Neural cell (in vitro differentiated cells): Measurements from ENCODE around the gene PWWP2B. TPM values are rescaled to one million over a fixed set of nuclear protein-coding genes. Genes with fewer than 3 reads are reported as not detected.

ENCODE experiments used
- H2AFZ ChIP-seq: fragments of 200-600, 300-800 bp; sonication (generic), shearing (Covaris generic); 2 replicates; pipeline ENCODE4 v1.6.0; 2014; ENCODE audit warnings: low read depth, mild to moderate bottlenecking, antibody characterized with exemption, low read length, moderate library complexity
- H3F3A ChIP-seq: fragments of 200-600 bp; shearing (Covaris generic); 2 replicates; pipeline ENCODE4 v1.6.1; 2016; ENCODE audit warnings: mild to moderate bottlenecking, moderate library complexity, mixed read lengths, antibody characterized with exemption, low read length; ENCODE audit not compliant: insufficient read depth, poor library complexity, severe bottlenecking
- H3K27ac ChIP-seq: fragments of 200-600, 300-800 bp; sonication (generic), shearing (Covaris generic); 2 replicates; pipeline ENCODE4 v1.5.1; 2014; ENCODE audit warnings: mild to moderate bottlenecking, low read length, moderate library complexity
- H3K27me3 ChIP-seq: fragments of 300-800, 200-600 bp; sonication (generic), shearing (Covaris generic); 2 replicates; pipeline ENCODE4 v1.6.0; 2014; ENCODE audit warnings: mild to moderate bottlenecking, low read depth, low read length, moderate library complexity; ENCODE audit not compliant: insufficient read depth
- H3K36me3 ChIP-seq: fragments of 300-800, 200-600 bp; sonication (generic), shearing (Covaris generic); 2 replicates; pipeline ENCODE4 v1.5.1; 2014; ENCODE audit warnings: mild to moderate bottlenecking, antibody characterized with exemption, low read length, moderate library complexity; ENCODE audit not compliant: insufficient read depth
- H3K4me2 ChIP-seq: fragments of 300-800, 200-600 bp; sonication (generic), shearing (Covaris generic); 2 replicates; pipeline ENCODE4 v1.6.0; 2014; ENCODE audit warnings: mild to moderate bottlenecking, low read length
- H3K4me3 ChIP-seq: fragments of 300-800, 200-600 bp; sonication (generic), shearing (Covaris generic); 2 replicates; pipeline ENCODE4 v1.5.1; 2014; ENCODE audit warnings: mild to moderate bottlenecking, low read length, moderate library complexity
- H3K79me2 ChIP-seq: fragments of 200-600 bp; shearing (Covaris generic); replicated peaks from 2 replicates; pipeline ENCODE4 v1.6.0; 2014; ENCODE audit warnings: mild to moderate bottlenecking, low read length, moderate library complexity; ENCODE audit not compliant: insufficient read depth
- H3K9ac ChIP-seq: fragments of 300-800, 200-600 bp; sonication (generic), shearing (Covaris generic); 2 replicates; pipeline ENCODE4 v1.6.1; 2016; ENCODE audit warnings: mild to moderate bottlenecking, low read length, mixed read lengths
- H3K9me2 ChIP-seq: fragments of 200-600 bp; shearing (Covaris generic); 2 replicates; pipeline ENCODE4 v1.6.1; 2016; ENCODE audit warnings: mild to moderate bottlenecking, low read length, mixed read lengths; ENCODE audit not compliant: insufficient read depth
- H3K9me3 ChIP-seq: fragments of 200-600, 300-800 bp; sonication (generic), shearing (Covaris generic); 2 replicates; pipeline ENCODE4 v1.6.1; 2016; ENCODE audit warnings: mild to moderate bottlenecking, mixed run types, low read length, moderate library complexity, mixed read lengths
- H4K20me1 ChIP-seq: fragments of 200-600 bp; shearing (Covaris generic); 2 replicates; pipeline ENCODE4 v1.6.1; 2016; ENCODE audit warnings: mild to moderate bottlenecking, mixed run types; ENCODE audit not compliant: insufficient read depth
- CTCF ChIP-seq: fragments of 450-650 bp; IDR thresholded peaks from 2 replicates; pipeline ENCODE4 v1.5.1; 2014; ENCODE audit warnings: antibody characterized with exemption, mild to moderate bottlenecking, moderate library complexity; ENCODE audit not compliant: poor library complexity, severe bottlenecking
- EP300 ChIP-seq: fragments of 450-650 bp; conservative IDR thresholded peaks from 2 replicates; pipeline ENCODE4 v1.6.1; 2014; ENCODE audit warnings: antibody characterized with exemption, mild to moderate bottlenecking, moderate library complexity; ENCODE audit not compliant: poor library complexity, severe bottlenecking
- EZH2 ChIP-seq: fragments of 200-600, 300-800 bp; shearing (Covaris generic), sonication (generic); IDR thresholded peaks from 2 replicates; pipeline ENCODE4 v1.6.1; 2014; ENCODE audit warnings: antibody characterized with exemption, low read length, borderline replicate concordance, mild to moderate bottlenecking; ENCODE audit not compliant: insufficient read depth, poor library complexity, severe bottlenecking
- MXI1 ChIP-seq: fragments of 450-650 bp; conservative IDR thresholded peaks from 2 replicates; pipeline ENCODE4 v1.6.1; 2014; ENCODE audit warnings: antibody characterized with exemption, mild to moderate bottlenecking; ENCODE audit not compliant: poor library complexity, severe bottlenecking
- POLR2AphosphoS5 ChIP-seq: IDR thresholded peaks from 2 replicates; pipeline ENCODE4 v1.6.1; 2012
- RAD21 ChIP-seq: fragments of 450-650 bp; conservative IDR thresholded peaks from 2 replicates; pipeline ENCODE4 v1.6.1; 2014; ENCODE audit warnings: antibody characterized with exemption, mild to moderate bottlenecking, moderate library complexity
- SMC3 ChIP-seq: fragments of 450-650 bp; conservative IDR thresholded peaks from 2 replicates; pipeline ENCODE4 v1.6.1; 2014; ENCODE audit warnings: antibody characterized with exemption, mild to moderate bottlenecking, moderate library complexity; ENCODE audit not compliant: poor library complexity
- TAF1 ChIP-seq: IDR thresholded peaks from 2 replicates; pipeline ENCODE4 v1.6.1; 2012; ENCODE audit warnings: low read depth
- polyA plus RNA-seq: library from polyadenylated mRNA; depleted of rRNA; stranded (reverse); fragments of >200 nt; gene quantifications from 2 replicates; pipeline ENCODE4 v1.2.3, GENCODE V29; 2014
- TF ChIP-seq, protein P1 (sequence below): IDR thresholded peaks from 2 replicates; pipeline ENCODE4 v1.6.1; 2012; ENCODE audit warnings: borderline replicate concordance

PWWP2B gene
- polyA plus RNA-seq, 1 donor from 2014 or later, result 13.0 TPM

GRCh38 chr10:132393695-132394181 lies 3.3 kb upstream of the PWWP2B start:
- no peaks in the 10 kb centered on the region for H4K20me1 ChIP-seq
- no peaks in the 10 kb centered on the region for H3K27me3 ChIP-seq
- no peak overlapping the region for H3K27ac ChIP-seq
- no peak overlapping the region for H3K9ac ChIP-seq
- no peaks in the 10 kb centered on the region for H3K9me3 ChIP-seq
- H3K79me2 ChIP-seq, result peaks cover 6% of the 10 kb centered on the region
- TF ChIP-seq MXI1 (no peak), EP300 (no peak), EZH2 (no peak), CTCF (no peak), TAF1 (no peak), SMC3 (no peak), RAD21 (no peak), POLR2AphosphoS5 (no peak)
- TF ChIP-seq, protein P1, sequence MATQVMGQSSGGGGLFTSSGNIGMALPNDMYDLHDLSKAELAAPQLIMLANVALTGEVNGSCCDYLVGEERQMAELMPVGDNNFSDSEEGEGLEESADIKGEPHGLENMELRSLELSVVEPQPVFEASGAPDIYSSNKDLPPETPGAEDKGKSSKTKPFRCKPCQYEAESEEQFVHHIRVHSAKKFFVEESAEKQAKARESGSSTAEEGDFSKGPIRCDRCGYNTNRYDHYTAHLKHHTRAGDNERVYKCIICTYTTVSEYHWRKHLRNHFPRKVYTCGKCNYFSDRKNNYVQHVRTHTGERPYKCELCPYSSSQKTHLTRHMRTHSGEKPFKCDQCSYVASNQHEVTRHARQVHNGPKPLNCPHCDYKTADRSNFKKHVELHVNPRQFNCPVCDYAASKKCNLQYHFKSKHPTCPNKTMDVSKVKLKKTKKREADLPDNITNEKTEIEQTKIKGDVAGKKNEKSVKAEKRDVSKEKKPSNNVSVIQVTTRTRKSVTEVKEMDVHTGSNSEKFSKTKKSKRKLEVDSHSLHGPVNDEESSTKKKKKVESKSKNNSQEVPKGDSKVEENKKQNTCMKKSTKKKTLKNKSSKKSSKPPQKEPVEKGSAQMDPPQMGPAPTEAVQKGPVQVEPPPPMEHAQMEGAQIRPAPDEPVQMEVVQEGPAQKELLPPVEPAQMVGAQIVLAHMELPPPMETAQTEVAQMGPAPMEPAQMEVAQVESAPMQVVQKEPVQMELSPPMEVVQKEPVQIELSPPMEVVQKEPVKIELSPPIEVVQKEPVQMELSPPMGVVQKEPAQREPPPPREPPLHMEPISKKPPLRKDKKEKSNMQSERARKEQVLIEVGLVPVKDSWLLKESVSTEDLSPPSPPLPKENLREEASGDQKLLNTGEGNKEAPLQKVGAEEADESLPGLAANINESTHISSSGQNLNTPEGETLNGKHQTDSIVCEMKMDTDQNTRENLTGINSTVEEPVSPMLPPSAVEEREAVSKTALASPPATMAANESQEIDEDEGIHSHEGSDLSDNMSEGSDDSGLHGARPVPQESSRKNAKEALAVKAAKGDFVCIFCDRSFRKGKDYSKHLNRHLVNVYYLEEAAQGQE, result no peak
- H3K9me2 ChIP-seq, result no peaks in the 10 kb centered on the region
- no peak overlapping the region for H3K4me2 ChIP-seq
- no peak overlapping the region for H2AFZ ChIP-seq
- no peaks in the 10 kb centered on the region for H3K36me3 ChIP-seq
- H3K4me3 ChIP-seq, result no peak overlapping the region
- no peaks in the 10 kb centered on the region for H3F3A ChIP-seq

GRCh38 chr10:132394201-132394811 lies 2.7 kb upstream of the PWWP2B start:
- no peak overlapping the region for H2AFZ ChIP-seq

More at GRCh38 chr10:132394201-132394811, 2.7 kb upstream of the PWWP2B start:
- TF ChIP-seq SMC3 (no peak), CTCF (no peak), TAF1 (no peak), EP300 (no peak), EZH2 (no peak), MXI1 (no peak), RAD21 (no peak), POLR2AphosphoS5 (no peak)
- TF ChIP-seq, protein P1, result no peak
- Histone ChIP-seq H3K4me3 (no peak overlapping the region), H3F3A (no peaks in the 10 kb centered on the region), H3K9me2 (no peaks in the 10 kb centered on the region), H3K79me2 (peaks cover 6% of the 10 kb centered on the region), H3K27ac (no peak overlapping the region), H4K20me1 (no peaks in the 10 kb centered on the region), H3K36me3 (no peaks in the 10 kb centered on the region), H3K4me2 (no peak overlapping the region), H3K9ac (no peak overlapping the region), H3K9me3 (no peaks in the 10 kb centered on the region), H3K27me3 (no peaks in the 10 kb centered on the region)
